Astrocyte of the cerebellum (primary cell): ENCODE data around the gene CHN1.

Experiments
- DNase-seq: peaks from one replicate; pipeline ENCODE4 v3.0.0-alpha.2; 2011; ENCODE audit warnings: low read depth
- H3K4me3 ChIP-seq: 2 replicates; pipeline ENCODE4 v1.5.1; 2011; ENCODE audit warnings: mild to moderate bottlenecking, low read depth, low read length, moderate library complexity
- CTCF ChIP-seq: IDR thresholded peaks from 2 replicates; pipeline ENCODE4 v1.5.1; 2012; ENCODE audit warnings: low read length, low read depth, moderate library complexity, mild to moderate bottlenecking; ENCODE audit errors: missing control alignments
- in situ Hi-C: cut with HindIII; loops from 2 replicates; pipeline ENCODE4 v1.10.0; 2017; ENCODE audit warnings: low sequenced_read_pairs

CHN1 gene

GRCh38 chr2:174916270-174916930 lies 88.8 kb downstream of the CHN1 start:
- no peak overlapping the region for H3K4me3 ChIP-seq
- in situ Hi-C loops: loop anchor here (25.0 kb wide), 1 partner anchor 1171 kb away; the partner anchor contains the start of genes EVX2, HOXD12 and HOXD13
- TF ChIP-seq CTCF: no peak
- no peak for DNase-seq

DNA sequence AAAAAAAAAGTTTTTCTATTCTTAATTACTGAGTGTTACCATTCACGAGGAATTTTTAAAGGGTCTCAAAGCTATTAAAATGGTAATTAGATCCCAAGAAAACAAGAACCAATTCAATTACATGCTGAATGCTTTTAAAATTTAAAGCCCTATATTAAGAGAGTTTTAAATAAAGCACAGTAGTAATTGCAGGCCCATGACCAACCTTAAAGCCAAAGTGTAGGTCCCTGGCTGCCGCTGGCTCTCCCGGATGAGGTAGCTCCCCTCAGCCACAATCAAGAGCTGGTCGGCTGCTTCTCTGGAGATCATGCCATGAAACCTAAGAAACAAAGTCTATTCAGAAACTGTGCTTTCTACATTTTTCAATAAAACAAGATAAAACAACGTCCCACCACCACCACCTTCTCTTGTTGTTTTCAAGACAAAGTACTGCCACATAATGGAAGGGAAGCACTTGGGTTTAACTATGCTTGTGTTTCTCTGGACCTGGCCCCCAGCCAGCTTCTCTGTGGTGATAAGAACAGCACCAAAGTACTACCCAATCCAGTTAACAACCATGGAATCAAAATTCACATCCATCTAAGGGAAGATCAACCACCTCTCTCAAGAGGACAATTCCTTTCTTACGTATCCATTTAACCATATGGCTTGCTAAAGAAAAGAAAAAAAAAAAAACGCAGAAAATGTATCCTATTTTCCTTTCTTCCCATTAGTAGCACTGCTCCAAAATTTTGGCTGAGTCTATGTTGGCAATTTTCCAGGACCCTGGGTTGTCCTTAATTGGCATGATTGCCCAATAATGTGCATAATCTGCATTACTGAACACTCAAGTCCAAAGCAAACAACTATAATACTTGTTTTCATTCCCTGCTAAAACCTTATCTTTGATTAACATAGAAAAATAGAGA lies 90.1 kb downstream of the CHN1 start:
- no peak for DNase-seq
- no peak for TF ChIP-seq CTCF
- in situ Hi-C loops: loop anchor here (25.0 kb wide), 1 partner anchor 1172 kb away; the partner anchor contains the start of genes EVX2, HOXD12 and HOXD13
- no peak overlapping the region for H3K4me3 ChIP-seq

DNA sequence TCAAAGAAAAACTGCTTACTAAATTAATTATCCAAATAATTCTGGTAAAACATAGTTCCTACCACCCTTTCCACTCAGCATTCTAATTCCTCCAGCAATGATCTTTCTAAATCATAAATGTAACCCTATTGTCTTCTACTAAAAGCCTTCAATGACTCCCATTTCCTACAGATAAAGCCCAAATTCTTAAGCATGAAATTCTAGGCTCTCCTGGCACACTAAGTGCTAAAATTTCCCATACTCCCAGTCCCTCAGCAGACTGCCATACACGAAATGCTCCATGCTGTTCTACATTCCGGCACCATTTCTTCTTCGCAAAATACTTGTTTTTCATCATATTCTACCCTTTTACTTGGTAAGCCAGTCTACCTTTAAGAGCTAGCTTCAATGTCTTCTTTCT lies 96.9 kb downstream of the CHN1 start:
- in situ Hi-C loops: loop anchor here (25.0 kb wide), 1 partner anchor 1179 kb away; the partner anchor contains the start of genes EVX2, HOXD12 and HOXD13
- DNase-seq: no peak
- no peak for TF ChIP-seq CTCF
- H3K4me3 ChIP-seq: no peak overlapping the region

GRCh38 chr2:174903264-174903556 lies 102.0 kb downstream of the CHN1 start:
- H3K4me3 ChIP-seq: no peak overlapping the region
- in situ Hi-C loops: loop anchor here (25.0 kb wide), 1 partner anchor 1184 kb away; the partner anchor contains the start of genes EVX2, HOXD12 and HOXD13
- TF ChIP-seq CTCF: no peak
- no peak for DNase-seq

DNA sequence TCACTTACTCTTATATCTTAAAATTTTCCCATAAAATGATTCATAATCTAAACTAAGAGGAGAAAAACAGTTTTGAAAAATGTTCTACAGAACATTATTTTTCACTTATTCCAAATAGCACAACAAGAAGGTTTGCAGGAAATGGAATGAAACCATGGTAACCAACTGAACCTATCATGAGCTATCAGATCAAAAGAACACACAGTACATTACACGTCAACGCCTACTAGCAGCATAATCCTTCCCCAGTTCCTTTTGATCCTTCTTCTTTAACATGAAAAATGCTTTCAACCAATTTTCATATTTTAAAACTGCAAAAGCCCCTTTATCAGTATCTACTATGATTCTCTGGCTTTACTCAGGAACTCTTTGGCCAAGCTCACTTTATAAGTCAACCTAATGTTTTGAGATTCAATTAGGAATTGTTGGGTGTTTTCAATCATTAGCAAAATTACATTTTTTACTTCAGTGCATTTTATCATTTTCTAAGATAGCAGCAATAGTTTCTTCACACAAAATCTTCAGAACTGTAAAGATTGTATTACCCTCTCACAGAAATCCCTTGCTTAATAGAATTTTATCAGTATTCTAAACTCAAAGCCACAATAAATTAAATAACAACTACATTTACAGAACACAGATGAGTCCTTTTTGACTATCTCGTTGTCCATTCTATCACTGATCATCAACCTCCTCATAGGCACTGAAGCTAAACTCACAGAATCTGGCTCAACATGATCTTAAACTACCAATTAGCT lies 102.5 kb downstream of the CHN1 start:
- no peak for TF ChIP-seq CTCF
- in situ Hi-C loops: loop anchor here (25.0 kb wide), 1 partner anchor 1185 kb away; the partner anchor contains the start of genes EVX2, HOXD12 and HOXD13
- no peak for DNase-seq
- no peak overlapping the region for H3K4me3 ChIP-seq

DNA sequence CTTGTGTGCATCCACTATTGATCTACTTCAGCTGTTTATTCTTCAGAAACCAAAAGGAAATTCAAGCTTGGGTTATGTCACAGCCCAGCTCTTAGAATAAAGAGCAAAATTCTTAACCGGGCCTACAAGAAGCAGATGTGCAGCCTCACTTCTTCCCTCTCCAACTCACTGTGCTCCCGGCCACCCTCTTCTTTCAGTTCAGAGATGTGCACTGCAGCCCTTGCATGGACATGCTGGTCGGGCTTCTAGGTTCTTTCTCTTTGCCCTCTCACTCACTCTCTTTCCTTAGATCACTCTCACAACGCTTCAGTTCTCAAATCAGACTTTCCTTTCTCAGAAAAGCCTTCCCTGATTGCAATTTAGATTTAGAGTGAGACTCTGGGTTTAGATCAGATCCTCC lies 104.1 kb downstream of the CHN1 start:
- in situ Hi-C loops: loop anchor here (25.0 kb wide), 1 partner anchor 1186 kb away; the partner anchor contains the start of genes EVX2, HOXD12 and HOXD13
- H3K4me3 ChIP-seq: no peak overlapping the region
- TF ChIP-seq CTCF: no peak
- DNase-seq: no peak
